GM18520 (cell line): ENCODE results near the gene DIP2C.
"Not testable (repeated sequence)": the region's sequence is repeated elsewhere in the genome, so short reads cannot be mapped to it uniquely, and the experiment has no call there.

Experiments
- ATAC-seq: cut with Tn5 transposase; IDR thresholded peaks from one replicate; pipeline ENCODE4 v1.9.1; 2021; ENCODE audit not compliant: unreplicated experiment

DIP2C gene

DNA sequence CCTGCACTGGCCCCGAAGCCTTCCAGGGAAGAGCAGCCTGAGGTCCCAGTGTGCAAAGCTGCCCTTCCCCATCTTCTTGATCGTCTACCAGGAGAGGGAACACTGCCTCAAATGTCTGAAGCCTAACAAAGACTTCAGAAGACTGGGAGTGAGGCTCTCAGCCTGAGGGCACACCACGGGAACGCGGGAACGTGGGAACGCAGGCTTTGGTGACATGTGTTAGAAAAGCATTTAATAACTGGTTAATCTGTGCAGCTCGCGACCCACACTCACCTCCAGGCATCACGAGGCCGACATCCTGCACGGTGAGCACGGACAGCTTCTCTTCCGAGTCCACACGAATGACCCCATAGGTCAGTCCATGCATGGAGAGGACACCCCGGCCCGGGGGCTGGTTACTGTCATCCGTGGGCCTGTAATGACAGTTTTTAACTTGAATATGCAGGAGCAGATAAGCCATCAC lies 320.2 kb downstream of the DIP2C start:
- ATAC-seq = no peak

GRCh38 chr10:368579-369220 lies 320.8 kb downstream of the DIP2C start:
- no peak for ATAC-seq

GRCh38 chr10:368107-368506 lies 321.4 kb downstream of the DIP2C start:
- not testable (repeated sequence) for ATAC-seq

- no peak for ATAC-seq
These were observed 321.8 kb downstream of the DIP2C start for GRCh38 chr10:367636-368035.

DNA sequence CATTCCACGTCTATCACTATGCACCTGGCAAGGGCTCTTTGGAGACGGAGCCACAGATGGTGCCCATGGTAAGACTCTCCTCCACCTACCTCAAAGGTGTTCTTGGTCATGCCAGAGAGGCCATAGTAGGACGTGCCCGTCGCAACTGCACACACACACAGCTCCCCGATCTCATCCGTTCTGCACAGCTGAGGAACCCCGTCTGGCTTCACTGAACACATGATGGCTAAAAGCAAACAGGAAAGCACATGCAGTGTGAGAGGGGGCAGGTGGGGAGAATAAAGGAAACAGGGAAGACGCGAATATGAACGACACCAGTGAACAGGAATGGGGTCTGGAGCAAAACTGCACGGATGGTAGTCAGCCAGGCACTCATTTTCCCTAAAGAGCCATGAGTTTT lies 323.3 kb downstream of the DIP2C start:
- ATAC-seq = no peak

GRCh38 chr10:364267-364775 lies 325.1 kb downstream of the DIP2C start:
- ATAC-seq = no peak

GRCh38 chr10:363152-363551 lies 326.3 kb downstream of the DIP2C start:
- no peak for ATAC-seq

- no peak for ATAC-seq
These were observed 328.0 kb downstream of the DIP2C start for GRCh38 chr10:361203-362081.

GRCh38 chr10:360653-361052 lies 328.8 kb downstream of the DIP2C start:
- ATAC-seq = no peak

DNA sequence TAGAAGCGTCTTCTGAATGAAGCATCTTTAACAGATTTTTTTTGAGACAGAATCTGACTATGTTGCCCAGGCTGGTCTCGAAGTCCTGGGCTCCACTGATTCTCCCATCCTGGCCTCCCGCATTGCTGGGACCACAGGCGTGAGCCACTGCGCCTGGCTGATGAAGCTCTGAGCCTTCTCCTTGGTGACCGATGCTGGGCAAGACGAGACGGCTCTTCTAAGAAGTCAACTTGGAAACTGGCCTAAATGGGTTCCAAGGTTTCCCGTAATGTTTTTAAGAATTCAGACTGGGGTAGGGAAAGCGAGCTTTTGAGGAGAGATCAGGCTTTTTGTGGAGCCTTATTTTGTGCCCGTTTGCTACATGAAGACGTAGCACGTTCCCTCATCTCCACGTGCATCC lies 329.7 kb downstream of the DIP2C start:
- ATAC-seq = no peak

DNA sequence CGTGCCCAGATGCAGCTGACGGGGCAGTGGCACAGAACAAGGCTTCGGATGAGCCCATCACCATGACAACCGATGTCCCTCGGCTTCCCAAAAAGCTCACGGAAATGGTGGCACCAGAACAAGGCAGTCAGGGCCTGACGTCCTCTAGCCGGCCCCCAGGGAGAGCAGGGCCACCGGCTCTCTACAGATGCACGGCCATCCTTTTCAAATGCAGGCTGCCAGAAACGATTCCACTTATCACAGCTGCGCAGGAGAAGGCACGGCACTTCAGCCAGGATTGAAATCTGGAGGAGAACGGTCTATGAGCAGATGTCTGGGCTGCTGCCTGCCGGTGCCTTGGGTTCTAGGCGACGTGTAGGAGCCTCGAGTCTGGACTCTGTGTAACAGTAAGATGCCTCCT lies 330.4 kb downstream of the DIP2C start:
- ATAC-seq = no peak

DNA sequence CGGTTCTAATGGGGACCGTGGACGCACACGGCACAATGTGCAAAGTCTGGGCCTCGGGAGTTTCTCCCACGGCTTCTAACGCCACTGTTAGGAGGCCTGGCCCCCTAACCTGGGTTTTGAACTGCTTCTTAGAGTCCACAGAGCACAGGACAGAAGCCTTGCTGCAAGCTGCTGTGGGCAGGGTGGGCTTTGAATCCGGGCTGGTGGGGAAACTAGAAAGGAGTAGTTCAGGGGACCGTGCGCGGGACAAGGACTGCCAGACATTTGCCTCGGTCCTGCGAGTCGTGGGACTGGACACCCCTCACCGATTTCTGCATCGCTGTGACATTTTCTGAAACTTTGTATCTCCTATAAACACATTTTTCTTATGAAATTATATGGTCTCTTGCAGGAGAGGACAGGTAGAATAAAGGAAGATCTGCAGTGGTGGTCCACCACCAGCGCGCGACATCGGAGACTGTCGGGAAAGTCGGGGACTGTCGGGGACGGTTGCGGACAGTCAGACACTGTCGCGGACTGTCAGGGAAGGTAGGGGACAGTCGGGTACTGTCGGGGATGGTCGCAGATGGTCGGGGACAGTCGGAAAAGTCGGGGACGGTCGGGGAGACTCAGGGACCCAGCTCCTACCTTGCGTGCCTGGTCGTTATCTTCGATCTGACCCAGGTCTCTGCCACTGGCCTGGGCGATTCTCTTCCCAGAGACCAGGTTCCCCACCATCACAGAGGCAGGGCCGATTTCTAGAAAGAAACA lies 332.1 kb downstream of the DIP2C start:
- no peak for ATAC-seq

DNA sequence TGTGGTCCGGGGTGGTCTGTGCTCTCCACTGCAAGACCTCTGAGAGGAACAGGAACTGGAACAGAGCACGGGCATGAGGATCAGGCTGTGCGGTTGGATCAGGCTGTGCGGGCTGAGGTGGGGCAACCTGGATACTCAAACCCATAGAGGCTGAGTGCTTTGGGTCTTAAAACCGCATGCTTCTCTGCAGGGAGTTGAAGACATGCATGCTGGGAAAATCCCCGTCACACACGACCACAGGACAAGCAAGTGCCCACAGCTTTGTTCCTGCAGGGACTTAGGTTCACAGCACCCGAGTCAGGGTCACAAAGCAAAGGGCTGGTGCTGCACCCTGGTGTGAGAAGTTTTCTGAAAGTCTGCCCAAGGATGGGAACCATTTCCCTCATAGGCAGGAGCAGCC lies 333.0 kb downstream of the DIP2C start:
- ATAC-seq = no peak

GRCh38 chr10:354901-355617 lies 334.4 kb downstream of the DIP2C start:
- no peak for ATAC-seq

DNA sequence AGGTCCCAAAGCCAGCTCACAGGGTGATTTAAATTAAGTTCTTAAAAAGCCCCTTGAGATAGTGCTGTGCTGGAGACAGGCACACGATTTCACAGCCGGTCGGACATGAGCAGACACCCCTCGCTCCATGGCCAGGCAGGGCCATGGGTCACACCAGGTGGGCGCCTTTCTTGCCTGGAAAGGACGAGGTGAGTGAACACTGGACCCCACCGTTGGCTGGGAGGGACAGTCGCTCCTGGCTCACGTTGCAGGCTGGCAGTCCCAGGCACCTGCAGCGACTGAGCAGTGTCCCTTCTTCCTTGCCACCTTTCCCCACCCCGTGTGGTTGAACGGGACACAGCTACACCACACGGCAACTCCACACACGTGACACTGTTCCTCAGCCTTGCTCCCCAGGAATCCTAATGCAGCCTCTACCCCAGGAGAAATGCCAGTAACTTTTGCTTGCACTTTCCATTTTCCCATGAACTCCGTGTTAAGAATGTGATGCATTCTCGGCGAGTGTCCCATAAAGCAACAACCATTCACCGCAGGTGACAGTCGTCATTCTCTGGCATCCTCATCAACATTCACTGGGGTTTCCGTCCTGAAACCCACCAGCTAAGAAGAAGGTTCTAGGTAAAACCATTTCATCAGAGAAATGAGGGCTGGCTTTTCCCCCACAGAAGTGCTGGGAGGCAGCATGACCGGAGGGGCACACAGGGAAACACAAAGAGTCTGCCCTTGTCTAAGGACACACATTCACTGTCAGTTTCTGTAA lies 336.8 kb downstream of the DIP2C start:
- ATAC-seq = no peak

GRCh38 chr10:351770-352334 lies 337.6 kb downstream of the DIP2C start:
- ATAC-seq = no peak

DNA sequence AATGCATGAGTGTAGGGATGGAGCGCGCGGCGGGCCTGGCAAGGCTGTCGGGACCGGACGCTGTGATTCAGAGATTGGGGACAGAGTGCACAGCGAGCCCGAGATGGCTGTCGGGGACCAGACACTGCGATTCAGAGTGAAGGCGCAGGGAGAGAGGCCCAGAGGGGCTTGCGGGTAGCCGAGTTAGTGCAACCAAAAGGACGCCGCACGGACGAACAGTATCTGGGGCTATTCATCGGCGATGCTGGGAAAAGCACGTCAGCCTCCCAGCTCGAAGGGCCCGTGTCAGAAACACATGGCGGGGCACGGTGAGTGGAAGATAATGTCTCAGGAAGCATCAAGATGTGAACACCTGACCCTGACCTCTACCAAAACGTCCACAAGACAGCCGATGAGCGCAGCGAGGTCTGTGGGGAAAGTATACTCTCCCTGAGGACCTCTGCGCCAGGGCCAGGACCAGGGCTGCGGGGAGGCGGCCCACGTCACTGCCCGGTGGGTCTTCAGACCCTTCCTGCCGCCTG lies 338.4 kb downstream of the DIP2C start:
- no peak for ATAC-seq

DNA sequence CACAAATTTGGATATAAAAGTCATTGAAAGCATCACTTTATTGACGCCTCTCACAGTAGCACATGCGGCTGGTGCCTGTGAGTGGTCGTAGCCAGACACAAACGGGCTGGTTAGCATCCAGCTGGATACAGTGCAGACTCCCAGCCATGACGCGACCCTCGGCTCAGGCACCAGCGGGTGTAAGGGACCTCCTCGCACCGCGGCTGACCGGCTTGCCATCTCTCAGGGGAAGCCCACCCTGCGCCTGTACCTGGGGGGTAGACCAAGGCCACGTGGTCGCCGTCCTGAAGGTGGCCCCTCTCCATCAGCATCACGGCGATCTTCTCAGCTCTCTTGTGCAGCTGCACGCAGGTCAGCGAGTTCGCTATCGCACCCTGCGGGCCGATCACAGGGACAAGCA lies 340.4 kb downstream of the DIP2C start:
- ATAC-seq = no peak

- ATAC-seq = no peak
These were observed 341.0 kb downstream of the DIP2C start for GRCh38 chr10:348456-348855.

- ATAC-seq = not testable (repeated sequence)
These were observed 341.7 kb downstream of the DIP2C start for GRCh38 chr10:347774-348173.
